GM13977 (cell line): ENCODE data around the gene MMADHC.

Source experiments
- DNase-seq: peaks from one replicate; pipeline ENCODE4 v3.0.0; 2012; ENCODE audit warnings: low spot score
- CTCF ChIP-seq: IDR thresholded peaks from 2 replicates; pipeline ENCODE4 v1.5.1; 2012; ENCODE audit warnings: mild to moderate bottlenecking, control low read depth; ENCODE audit not compliant: insufficient read depth; ENCODE audit errors: extremely low read depth, missing control alignments
- in situ Hi-C: fragments of 300-500 bp; cut with MboI; formaldehyde crosslinking; loops from one replicate; pipeline ENCODE4 v1.12.0; 2022; ENCODE audit warnings: low sequenced_read_pairs, low pct_unique_long_range_greater_than_20kb, mixed read lengths, inconsistent platforms; ENCODE audit not compliant: unreplicated experiment

Gene MMADHC

GRCh38 chr2:149625271-149625670, 37.7 kb upstream of the MMADHC start:
- no peak for DNase-seq
- in situ Hi-C loops: no loop called here
- TF ChIP-seq CTCF: no peak

GRCh38 chr2:149622343-149622742, 34.8 kb upstream of the MMADHC start:
- DNase-seq: no peak
- in situ Hi-C loops: no loop called here
- no peak for TF ChIP-seq CTCF

DNA sequence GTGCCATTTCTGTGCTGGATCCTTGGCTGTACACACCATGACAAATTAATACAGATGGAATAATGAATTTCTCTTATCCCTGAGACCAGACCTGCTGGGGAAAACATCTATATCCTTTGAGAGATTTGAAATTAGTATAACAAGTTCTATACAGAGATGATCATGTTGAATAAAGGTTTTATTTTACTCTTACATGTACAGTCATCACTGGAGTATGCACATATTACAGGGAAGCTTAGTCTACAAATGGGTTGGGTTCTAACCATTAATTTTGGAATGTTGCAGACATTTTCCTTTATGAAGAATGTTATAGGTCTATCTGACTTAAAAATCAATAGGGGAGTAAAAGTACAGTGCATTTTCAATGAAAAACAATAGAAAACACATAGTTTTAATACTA, 29.9 kb upstream of the MMADHC start:
- TF ChIP-seq CTCF: no peak
- in situ Hi-C loops: no loop called here
- DNase-seq: no peak

DNA sequence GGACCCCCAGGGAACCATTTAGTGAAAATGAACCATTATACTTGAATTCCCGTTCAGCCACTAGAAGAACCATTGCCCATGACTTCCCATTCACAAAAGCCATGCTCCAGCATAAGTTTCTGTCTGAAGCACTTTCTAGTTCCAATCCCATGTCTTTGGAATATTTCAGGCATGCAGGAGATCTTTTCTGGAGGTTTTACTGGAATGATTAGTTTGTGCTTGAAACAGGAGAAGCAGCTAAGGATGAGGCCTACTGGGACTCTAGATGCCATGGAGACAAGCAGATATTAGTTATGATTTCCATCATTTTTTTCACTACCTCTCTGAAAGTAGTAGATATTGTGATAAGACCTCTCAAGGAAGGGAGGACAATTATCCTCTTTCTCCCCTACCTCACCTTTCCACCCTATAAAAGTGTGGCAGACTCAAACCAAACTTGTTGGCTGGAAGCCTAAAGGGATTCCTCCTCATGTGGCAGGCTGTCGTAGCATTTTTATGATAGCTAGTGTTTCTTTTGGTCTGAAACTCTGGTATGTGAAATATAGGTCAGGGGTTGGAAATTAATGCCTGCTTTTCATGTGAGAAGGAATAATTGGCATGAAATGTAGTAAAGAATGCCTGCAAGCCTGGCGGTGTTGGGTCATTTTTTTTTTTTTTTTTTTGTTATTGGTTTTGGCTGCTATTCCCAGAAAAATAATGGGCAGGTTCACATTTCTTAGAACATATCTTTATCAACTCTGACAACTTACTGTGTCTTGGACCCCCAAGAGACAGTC, 29.3 kb upstream of the MMADHC start:
- in situ Hi-C loops: no loop called here
- no peak for DNase-seq

GRCh38 chr2:149613704-149614103, 26.1 kb upstream of the MMADHC start:
- DNase-seq: no peak
- no peak for TF ChIP-seq CTCF
- in situ Hi-C loops: no loop called here

More for the DNA sequence above, 29.3 kb upstream of the MMADHC start:
- TF ChIP-seq CTCF: no peak

GRCh38 chr2:149612122-149612521, 24.5 kb upstream of the MMADHC start:
- no peak for TF ChIP-seq CTCF
- in situ Hi-C loops: no loop called here
- no peak for DNase-seq
